ENCODE data around the gene CPSF3.
"Not testable (repeated sequence)": the region's sequence is repeated elsewhere in the genome, so short reads cannot be mapped to it uniquely, and the experiment has no call there.

Gene CPSF3

GRCh38 chr2:9472511-9472910 lies 49.1 kb downstream of the CPSF3 start:
- no peak for DNase-seq

- peak; percentile 58 for DNase-seq
Measured at GRCh38 chr2:9473308-9473984, 50.0 kb downstream of the CPSF3 start.

- peak; percentile 60 for DNase-seq
Measured at GRCh38 chr2:9473985-9474360, 50.5 kb downstream of the CPSF3 start.

- DNase-seq = peak; percentile 78
Measured at GRCh38 chr2:9474361-9475057, 51.1 kb downstream of the CPSF3 start, which contains the start of gene IAH1. TSS of gene IAH1 (plus strand) at chr2:9474551. CDS start at chr2:9474567, 16 bp downstream.

- DNase-seq = no peak
Measured at GRCh38 chr2:9477914-9478313, 54.5 kb downstream of the CPSF3 start.

- DNase-seq = no peak
Measured at GRCh38 chr2:9478526-9478925, 55.1 kb downstream of the CPSF3 start.

- no peak for DNase-seq
Measured at GRCh38 chr2:9480157-9480556, 56.7 kb downstream of the CPSF3 start.

GRCh38 chr2:9483107-9483506 lies 59.7 kb downstream of the CPSF3 start:
- no peak for DNase-seq

GRCh38 chr2:9484533-9484932 lies 61.1 kb downstream of the CPSF3 start:
- DNase-seq = no peak

GRCh38 chr2:9488583-9489547 lies 65.4 kb downstream of the CPSF3 start:
- no peak for DNase-seq

GRCh38 chr2:9490789-9491188 lies 67.3 kb downstream of the CPSF3 start:
- no peak for DNase-seq

GRCh38 chr2:9492927-9493326 lies 69.5 kb downstream of the CPSF3 start:
- DNase-seq = no peak

GRCh38 chr2:9493478-9493877 lies 70.0 kb downstream of the CPSF3 start:
- DNase-seq = no peak

GRCh38 chr2:9494081-9494480 lies 70.6 kb downstream of the CPSF3 start:
- no peak for DNase-seq

GRCh38 chr2:9497017-9497416 lies 73.6 kb downstream of the CPSF3 start:
- no peak for DNase-seq

- DNase-seq = no peak
Measured at GRCh38 chr2:9498210-9498609, 74.8 kb downstream of the CPSF3 start.

- DNase-seq = no peak
Measured at GRCh38 chr2:9508931-9509330, 85.5 kb downstream of the CPSF3 start.

- not testable (repeated sequence) for DNase-seq
Measured at GRCh38 chr2:9513946-9514345, 90.5 kb downstream of the CPSF3 start.

GRCh38 chr2:9517118-9517782 lies 93.8 kb downstream of the CPSF3 start:
- no peak for DNase-seq

- no peak for DNase-seq
Measured at GRCh38 chr2:9518163-9518562, 94.7 kb downstream of the CPSF3 start.

GRCh38 chr2:9518780-9519179 lies 95.3 kb downstream of the CPSF3 start:
- DNase-seq = no peak

- no peak for DNase-seq
Measured at GRCh38 chr2:9519250-9519649, 95.8 kb downstream of the CPSF3 start.
